OCI-LY3 (cell line): Measurements from ENCODE around the gene FKBP5.

Experiments used
- H2AFZ ChIP-seq: fragments of 200-600, 300-600 bp; shearing (Covaris generic); 2 replicates; pipeline ENCODE4 v1.6.0; 2014; ENCODE audit warnings: antibody characterized with exemption, low read depth, low read length
- H3K27ac ChIP-seq: fragments of 200-600, 300-600 bp; sonication (generic); 2 replicates; pipeline ENCODE4 v1.5.1; 2014; ENCODE audit warnings: mild to moderate bottlenecking, low read length, moderate library complexity, mixed read lengths
- H3K27me3 ChIP-seq: fragments of 200-600, 300-600 bp; sonication (generic); 2 replicates; pipeline ENCODE4 v1.6.1; 2014; ENCODE audit warnings: low read depth, low read length, mixed read lengths
- H3K36me3 ChIP-seq: fragments of 200-600, 300-600 bp; sonication (generic); replicated peaks from 2 replicates; pipeline ENCODE3; 2014; ENCODE audit warnings: low read depth, low read length, mixed read lengths
- H3K4me1 ChIP-seq: fragments of 300-600, 200-600 bp; sonication (generic); 2 replicates; pipeline ENCODE4 v1.6.1; 2014; ENCODE audit warnings: low read length, mixed read lengths
- H3K4me2 ChIP-seq: fragments of 200-600, 300-600 bp; sonication (generic); 2 replicates; pipeline ENCODE4 v1.6.1; 2014; ENCODE audit warnings: low read length, mixed read lengths
- H3K4me3 ChIP-seq: fragments of 300-600, 200-600 bp; sonication (generic); 2 replicates; pipeline ENCODE4 v1.5.1; 2014; ENCODE audit warnings: antibody characterized with exemption, mild to moderate bottlenecking, low read length, moderate library complexity
- H3K79me2 ChIP-seq: fragments of 300-600, 200-600 bp; shearing (Covaris generic); 2 replicates; pipeline ENCODE4 v1.6.1; 2014; ENCODE audit warnings: mild to moderate bottlenecking, low read length, mixed read lengths
- H3K9ac ChIP-seq: fragments of 300-600, 200-600 bp; shearing (Covaris generic); 2 replicates; pipeline ENCODE4 v1.6.0; 2014; ENCODE audit warnings: mild to moderate bottlenecking, low read length, moderate library complexity
- H3K9me3 ChIP-seq: fragments of 200-600, 300-600 bp; shearing (Covaris generic); 2 replicates; pipeline ENCODE4 v1.6.1; 2014; ENCODE audit warnings: low read length, mixed read lengths; ENCODE audit not compliant: insufficient read depth
- H4K20me1 ChIP-seq: fragments of 200-600, 300-600 bp; sonication (generic); 2 replicates; pipeline ENCODE4 v1.6.1; 2016; ENCODE audit warnings: low read length, mixed read lengths; ENCODE audit not compliant: insufficient read depth
- EZH2phosphoT487 ChIP-seq: fragments of 200-600 bp; shearing (Covaris generic); IDR thresholded peaks from 2 replicates; pipeline ENCODE4 v1.6.1; 2018; ENCODE audit warnings: antibody characterized with exemption, mixed run types, low read depth
- TF ChIP-seq, protein P1 (sequence below): fragments of 200-600, 300-600 bp; sonication (generic); IDR thresholded peaks from 2 replicates; pipeline ENCODE4 v1.5.1; 2014; ENCODE audit warnings: antibody characterized with exemption, low read length, low read depth

FKBP5 gene

DNA sequence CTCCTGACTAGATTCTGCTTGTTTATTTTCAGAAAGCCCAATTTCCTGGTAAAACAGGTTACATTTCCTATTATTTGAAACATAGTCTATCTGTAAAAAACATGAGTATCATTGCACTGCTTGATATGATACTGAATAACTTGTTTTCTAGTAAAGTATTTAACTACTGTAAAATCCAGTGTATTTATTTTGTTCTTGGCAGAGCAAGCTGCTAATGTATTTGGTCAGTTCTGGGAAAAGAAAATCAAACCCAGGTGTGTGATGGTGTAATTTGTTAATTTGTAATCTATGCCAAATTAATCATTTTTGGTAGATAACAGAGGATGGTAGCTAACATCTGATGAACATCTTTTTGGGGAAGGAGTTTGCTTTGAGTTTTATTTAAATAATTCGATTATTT lies 50.8 kb downstream of the FKBP5 start:
- H4K20me1 ChIP-seq = no peaks in the 10 kb centered on the region
- H3K36me3 ChIP-seq = peaks cover 53% of the 10 kb centered on the region
- 0 out of 2 replicates have a peak, but pooled peaks cover 2% of the 10 kb centered on the region for H3K79me2 ChIP-seq
- no peak overlapping the region for H3K4me3 ChIP-seq
- no peaks in the 10 kb centered on the region for H3K9me3 ChIP-seq
- H3K27me3 ChIP-seq = no peaks in the 10 kb centered on the region
- no peak overlapping the region for H3K4me2 ChIP-seq
- H3K4me1 ChIP-seq = no peaks in the 10 kb centered on the region
- no peak overlapping the region for H3K9ac ChIP-seq
- H3K27ac ChIP-seq = no peak overlapping the region
- H2AFZ ChIP-seq = no peak overlapping the region
- no peak for TF ChIP-seq EZH2phosphoT487
- TF ChIP-seq, protein P1, sequence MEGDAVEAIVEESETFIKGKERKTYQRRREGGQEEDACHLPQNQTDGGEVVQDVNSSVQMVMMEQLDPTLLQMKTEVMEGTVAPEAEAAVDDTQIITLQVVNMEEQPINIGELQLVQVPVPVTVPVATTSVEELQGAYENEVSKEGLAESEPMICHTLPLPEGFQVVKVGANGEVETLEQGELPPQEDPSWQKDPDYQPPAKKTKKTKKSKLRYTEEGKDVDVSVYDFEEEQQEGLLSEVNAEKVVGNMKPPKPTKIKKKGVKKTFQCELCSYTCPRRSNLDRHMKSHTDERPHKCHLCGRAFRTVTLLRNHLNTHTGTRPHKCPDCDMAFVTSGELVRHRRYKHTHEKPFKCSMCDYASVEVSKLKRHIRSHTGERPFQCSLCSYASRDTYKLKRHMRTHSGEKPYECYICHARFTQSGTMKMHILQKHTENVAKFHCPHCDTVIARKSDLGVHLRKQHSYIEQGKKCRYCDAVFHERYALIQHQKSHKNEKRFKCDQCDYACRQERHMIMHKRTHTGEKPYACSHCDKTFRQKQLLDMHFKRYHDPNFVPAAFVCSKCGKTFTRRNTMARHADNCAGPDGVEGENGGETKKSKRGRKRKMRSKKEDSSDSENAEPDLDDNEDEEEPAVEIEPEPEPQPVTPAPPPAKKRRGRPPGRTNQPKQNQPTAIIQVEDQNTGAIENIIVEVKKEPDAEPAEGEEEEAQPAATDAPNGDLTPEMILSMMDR = no peak

DNA sequence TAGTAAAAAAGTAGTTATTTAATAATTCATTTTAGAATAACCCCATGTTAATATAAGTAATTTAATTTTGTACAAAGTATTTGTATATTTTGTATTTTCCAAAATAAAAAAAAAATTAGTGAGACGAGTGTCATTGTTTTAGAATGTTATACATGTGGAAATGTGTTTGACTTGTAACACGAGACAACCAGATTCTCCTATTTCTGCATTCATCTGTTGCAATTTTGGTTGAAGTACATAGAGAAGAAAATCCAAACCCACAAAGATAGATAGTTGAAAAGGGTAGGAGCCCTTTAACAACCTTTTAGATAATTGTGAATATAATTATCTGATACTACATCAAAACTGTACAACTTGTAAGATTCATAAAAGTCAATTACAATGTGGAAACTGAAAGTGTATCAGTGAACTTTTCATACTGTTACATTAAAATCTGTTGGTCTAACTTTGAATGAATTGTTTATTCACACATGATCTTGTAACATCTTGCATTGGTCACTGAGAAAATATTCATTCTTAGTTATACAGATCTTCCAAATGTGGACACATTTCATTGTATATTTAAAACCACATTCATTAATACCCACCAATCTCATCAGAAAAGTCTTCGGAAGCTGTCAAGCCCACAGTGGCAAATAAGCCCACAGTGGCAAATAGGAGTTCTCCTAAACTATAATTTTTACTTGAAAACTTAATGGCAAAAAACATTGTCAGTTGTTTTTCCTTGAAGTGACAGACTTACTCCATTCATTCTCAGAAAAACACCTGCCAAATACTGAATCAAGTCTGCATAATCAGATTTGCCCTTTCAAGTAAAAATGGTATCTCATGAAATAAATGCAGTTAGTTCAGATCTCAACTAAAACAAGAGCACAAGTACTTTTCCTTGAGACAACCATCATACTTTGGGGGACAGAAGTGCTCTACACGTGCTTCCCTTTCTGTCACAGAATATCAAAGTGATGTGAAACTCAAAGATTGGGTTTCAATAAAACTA lies 52.8 kb downstream of the FKBP5 start:
- Histone ChIP-seq H3K9ac (no peak overlapping the region), H3K9me3 (no peaks in the 10 kb centered on the region), H4K20me1 (no peaks in the 10 kb centered on the region), H3K27ac (no peak overlapping the region), H3K79me2 (no peaks in the 10 kb centered on the region), H2AFZ (no peak overlapping the region), H3K4me1 (no peaks in the 10 kb centered on the region), H3K27me3 (no peaks in the 10 kb centered on the region), H3K4me2 (no peak overlapping the region), H3K36me3 (peaks cover 54% of the 10 kb centered on the region), H3K4me3 (no peak overlapping the region)
- TF ChIP-seq, protein P1 = no peak
- TF ChIP-seq EZH2phosphoT487 = no peak

DNA sequence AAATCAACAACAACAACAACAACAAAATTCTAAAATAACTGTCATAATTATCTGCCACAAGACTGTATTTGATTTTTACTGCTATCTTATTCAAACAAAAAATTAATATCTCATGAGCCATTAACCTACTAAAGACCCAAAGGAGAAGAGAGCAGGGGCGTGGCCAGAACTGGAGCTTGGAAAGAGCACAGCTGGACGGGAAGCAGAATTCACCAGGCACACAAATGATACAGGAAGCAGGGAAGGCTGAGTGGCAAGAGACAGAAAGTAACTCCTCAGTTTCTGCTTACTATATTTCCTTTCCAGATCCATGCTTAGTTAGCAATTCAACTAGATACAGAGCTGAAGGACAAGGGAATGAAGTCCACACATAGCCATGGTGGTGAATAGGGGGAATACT lies 54.4 kb downstream of the FKBP5 start:
- H3K9me3 ChIP-seq = no peaks in the 10 kb centered on the region
- TF ChIP-seq EZH2phosphoT487 = no peak
- TF ChIP-seq, protein P1 = no peak

DNA sequence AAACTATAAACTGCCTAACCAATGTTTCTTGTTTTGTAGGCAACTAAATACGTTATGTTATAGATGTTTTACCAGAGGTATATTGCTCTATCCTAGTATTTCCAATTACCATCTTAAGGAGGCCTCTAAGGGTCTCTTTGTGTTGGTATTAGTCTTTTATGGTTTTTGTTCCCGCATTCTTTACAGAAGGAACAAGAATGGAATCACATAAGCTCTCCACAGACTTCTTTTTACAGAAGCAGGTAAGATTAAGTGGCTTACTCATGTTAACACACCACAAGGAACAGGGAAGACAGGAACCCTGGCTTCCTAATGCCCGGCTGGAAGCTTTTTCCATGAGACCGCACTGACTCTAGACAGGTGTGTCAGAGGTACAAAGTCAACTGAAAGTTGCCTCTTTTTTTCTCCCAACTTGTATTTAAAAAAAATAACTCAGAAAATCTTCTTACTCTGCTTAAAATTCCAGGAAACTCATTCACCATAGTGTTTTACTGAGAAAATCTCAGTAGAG lies 55.1 kb downstream of the FKBP5 start:
- Histone ChIP-seq H3K27ac (no peak overlapping the region), H3K4me1 (no peaks in the 10 kb centered on the region), H3K4me3 (no peak overlapping the region), H3K9ac (no peak overlapping the region), H3K4me2 (no peak overlapping the region), H3K36me3 (peaks cover 45% of the 10 kb centered on the region), H2AFZ (no peak overlapping the region), H3K79me2 (no peaks in the 10 kb centered on the region), H3K9me3 (no peaks in the 10 kb centered on the region), H4K20me1 (no peaks in the 10 kb centered on the region), H3K27me3 (no peaks in the 10 kb centered on the region)
- TF ChIP-seq, protein P1 = no peak
- TF ChIP-seq EZH2phosphoT487 = no peak

More for the DNA sequence above, 54.4 kb downstream of the FKBP5 start:
- no peak overlapping the region for H3K27ac ChIP-seq
- no peaks in the 10 kb centered on the region for H3K79me2 ChIP-seq
- H4K20me1 ChIP-seq = no peaks in the 10 kb centered on the region
- no peaks in the 10 kb centered on the region for H3K4me1 ChIP-seq
- H3K36me3 ChIP-seq = peaks cover 50% of the 10 kb centered on the region
- no peak overlapping the region for H3K9ac ChIP-seq
- H2AFZ ChIP-seq = no peak overlapping the region
- H3K27me3 ChIP-seq = no peaks in the 10 kb centered on the region
- no peak overlapping the region for H3K4me2 ChIP-seq
- H3K4me3 ChIP-seq = no peak overlapping the region
